HUES48 (cell line): ENCODE results near the gene CHEK1.
A peak's percentile ranks its signal among the peaks of the same experiment; 100 is the strongest.
"Not testable (repeated sequence)": the region's sequence is repeated elsewhere in the genome, so short reads cannot be mapped to it uniquely, and the experiment has no call there.

Source experiments
- H3K27ac ChIP-seq: one replicate; pipeline ENCODE4 v1.7.0; 2013; ENCODE audit warnings: low read depth, low read length, inconsistent platforms
- H3K27me3 ChIP-seq: 2 replicates; pipeline ENCODE4 v1.6.1; 2013; ENCODE audit warnings: mild to moderate bottlenecking, low read length; ENCODE audit not compliant: control insufficient read depth, insufficient read depth
- H3K36me3 ChIP-seq: 2 replicates; pipeline ENCODE4 v1.6.1; 2013; ENCODE audit warnings: low read length; ENCODE audit not compliant: control insufficient read depth, insufficient read depth
- H3K4me1 ChIP-seq: 2 replicates; pipeline ENCODE4 v1.6.1; 2013; ENCODE audit warnings: mild to moderate bottlenecking, low read length; ENCODE audit not compliant: control insufficient read depth, insufficient read depth
- H3K4me3 ChIP-seq: 2 replicates; pipeline ENCODE4 v1.5.1; 2013; ENCODE audit warnings: mild to moderate bottlenecking, low read depth, low read length
- H3K9ac ChIP-seq: 2 replicates; pipeline ENCODE4 v1.6.1; 2013; ENCODE audit warnings: mild to moderate bottlenecking, low read depth, low read length, moderate library complexity
- H3K9me3 ChIP-seq: 2 replicates; pipeline ENCODE4 v1.6.1; 2013; ENCODE audit warnings: low read length; ENCODE audit not compliant: control insufficient read depth, insufficient read depth

CHEK1 gene

GRCh38 chr11:125694951-125695350, 70.0 kb downstream of the CHEK1 start:
- Histone ChIP-seq H3K27me3 (no peaks in the 10 kb centered on the region), H3K4me1 (no peaks in the 10 kb centered on the region), H3K4me3 (no peak overlapping the region), H3K9ac (no peak overlapping the region), H3K36me3 (no peaks in the 10 kb centered on the region), H3K27ac (no peak overlapping the region), H3K9me3 (no peaks in the 10 kb centered on the region)

GRCh38 chr11:125701018-125701610, 76.2 kb downstream of the CHEK1 start:
- no peak overlapping the region for H3K27ac ChIP-seq
- no peak overlapping the region for H3K9ac ChIP-seq
- peaks cover 7% of the 10 kb centered on the region; the same call in 1 of the 2 replicates for H3K4me1 ChIP-seq
- H3K9me3 ChIP-seq: no peaks in the 10 kb centered on the region
- H3K36me3 ChIP-seq: no peaks in the 10 kb centered on the region
- no peaks in the 10 kb centered on the region for H3K27me3 ChIP-seq
- no peak overlapping the region for H3K4me3 ChIP-seq

GRCh38 chr11:125701858-125702621, 77.1 kb downstream of the CHEK1 start:
- Histone ChIP-seq H3K27me3 (no peaks in the 10 kb centered on the region), H3K36me3 (no peaks in the 10 kb centered on the region), H3K4me1 (peaks cover 7% of the 10 kb centered on the region; the same call in 1 of the 2 replicates), H3K27ac (peak overlapping the region; percentile 12), H3K9ac (no peak overlapping the region), H3K4me3 (no peak overlapping the region), H3K9me3 (no peaks in the 10 kb centered on the region)

GRCh38 chr11:125704686-125705085, 79.7 kb downstream of the CHEK1 start:
- not testable (repeated sequence) for H3K9me3 ChIP-seq, H3K9ac ChIP-seq, H3K36me3 ChIP-seq, H3K4me1 ChIP-seq, H3K27ac ChIP-seq, H3K4me3 ChIP-seq, H3K27me3 ChIP-seq

GRCh38 chr11:125720781-125721180, 95.8 kb downstream of the CHEK1 start:
- Histone ChIP-seq H3K27ac (no peak overlapping the region), H3K36me3 (no peaks in the 10 kb centered on the region), H3K9me3 (peaks cover 7% of the 10 kb centered on the region; the same call in 1 of the 2 replicates), H3K4me1 (no peaks in the 10 kb centered on the region), H3K27me3 (no peaks in the 10 kb centered on the region), H3K9ac (no peak overlapping the region), H3K4me3 (no peak overlapping the region)

GRCh38 chr11:125724125-125724524, 99.2 kb downstream of the CHEK1 start:
- Histone ChIP-seq H3K36me3 (no peaks in the 10 kb centered on the region), H3K27ac (no peak overlapping the region), H3K9ac (no peak overlapping the region), H3K4me1 (no peaks in the 10 kb centered on the region), H3K27me3 (no peaks in the 10 kb centered on the region), H3K9me3 (no peaks in the 10 kb centered on the region), H3K4me3 (no peak overlapping the region)
